Astrocyte of the spinal cord (primary cell): Measurements from ENCODE around the gene PDIA6.
"Not testable (repeated sequence)": the region's sequence is repeated elsewhere in the genome, so short reads cannot be mapped to it uniquely, and the experiment has no call there.

ENCODE experiments used
- DNase-seq: peaks from one replicate; pipeline ENCODE4 v3.0.0; 2011; ENCODE audit warnings: low read depth, low spot score
- H3K4me3 ChIP-seq: 2 replicates; pipeline ENCODE4 v1.5.1; 2011; ENCODE audit warnings: low read depth, mild to moderate bottlenecking, low read length, moderate library complexity
- in situ Hi-C: cut with HindIII; loops from 2 replicates; pipeline ENCODE4 v1.10.0; 2017; ENCODE audit warnings: low sequenced_read_pairs
- TF ChIP-seq, protein P1 (sequence below): IDR thresholded peaks from 2 replicates; pipeline ENCODE4 v1.5.1; 2012; ENCODE audit warnings: low read depth, mild to moderate bottlenecking, low read length, inconsistent platforms

PDIA6 gene

GRCh38 chr2:10820562-10820961 is 8.0 kb upstream of the PDIA6 start:
- H3K4me3 ChIP-seq, result no peak overlapping the region
- TF ChIP-seq, protein P1, sequence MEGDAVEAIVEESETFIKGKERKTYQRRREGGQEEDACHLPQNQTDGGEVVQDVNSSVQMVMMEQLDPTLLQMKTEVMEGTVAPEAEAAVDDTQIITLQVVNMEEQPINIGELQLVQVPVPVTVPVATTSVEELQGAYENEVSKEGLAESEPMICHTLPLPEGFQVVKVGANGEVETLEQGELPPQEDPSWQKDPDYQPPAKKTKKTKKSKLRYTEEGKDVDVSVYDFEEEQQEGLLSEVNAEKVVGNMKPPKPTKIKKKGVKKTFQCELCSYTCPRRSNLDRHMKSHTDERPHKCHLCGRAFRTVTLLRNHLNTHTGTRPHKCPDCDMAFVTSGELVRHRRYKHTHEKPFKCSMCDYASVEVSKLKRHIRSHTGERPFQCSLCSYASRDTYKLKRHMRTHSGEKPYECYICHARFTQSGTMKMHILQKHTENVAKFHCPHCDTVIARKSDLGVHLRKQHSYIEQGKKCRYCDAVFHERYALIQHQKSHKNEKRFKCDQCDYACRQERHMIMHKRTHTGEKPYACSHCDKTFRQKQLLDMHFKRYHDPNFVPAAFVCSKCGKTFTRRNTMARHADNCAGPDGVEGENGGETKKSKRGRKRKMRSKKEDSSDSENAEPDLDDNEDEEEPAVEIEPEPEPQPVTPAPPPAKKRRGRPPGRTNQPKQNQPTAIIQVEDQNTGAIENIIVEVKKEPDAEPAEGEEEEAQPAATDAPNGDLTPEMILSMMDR, result no peak
- in situ Hi-C loops, result no loop called here
- DNase-seq, result no peak

- H3K4me3 ChIP-seq, result no peak overlapping the region
- in situ Hi-C loops, result no loop called here
- TF ChIP-seq, protein P1, result no peak
- no peak for DNase-seq
These were observed 7.2 kb upstream of the PDIA6 start for GRCh38 chr2:10819714-10820314.

DNA sequence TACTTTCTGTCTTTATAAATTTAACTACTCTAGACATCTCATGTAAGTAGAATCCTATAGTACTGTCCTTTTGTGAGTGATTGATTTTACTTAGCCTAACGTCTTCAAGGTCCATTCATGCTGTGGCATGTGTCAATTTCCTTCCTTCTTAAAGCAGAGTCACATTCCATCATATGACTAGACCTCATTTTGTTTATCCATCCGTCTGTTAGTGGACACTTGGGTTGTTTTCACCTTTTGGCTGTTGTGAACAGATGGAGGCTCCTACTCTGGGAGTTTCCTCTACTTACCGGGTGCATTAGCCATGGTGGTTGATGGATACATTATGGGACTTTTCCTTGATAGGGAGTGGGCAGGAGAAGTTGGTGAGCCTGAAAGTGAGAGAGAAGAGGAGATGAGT is 6.4 kb upstream of the PDIA6 start:
- in situ Hi-C loops, result no loop called here
- TF ChIP-seq, protein P1, result no peak

GRCh38 chr2:10818305-10818704 is 5.7 kb upstream of the PDIA6 start:
- H3K4me3 ChIP-seq, DNase-seq, in situ Hi-C loops: not testable (repeated sequence)

More for the DNA sequence above, 6.4 kb upstream of the PDIA6 start:
- no peak for DNase-seq
- H3K4me3 ChIP-seq, result no peak overlapping the region

- no peak for DNase-seq
- H3K4me3 ChIP-seq, result no peak overlapping the region
- in situ Hi-C loops, result no loop called here
- TF ChIP-seq, protein P1, result peak; percentile 65
These were observed 4.8 kb upstream of the PDIA6 start for GRCh38 chr2:10817413-10817812.

- no peak overlapping the region for H3K4me3 ChIP-seq
- in situ Hi-C loops, result no loop called here
- TF ChIP-seq, protein P1, result peak; percentile 23
- DNase-seq, result peak; percentile 5
These were observed 2.2 kb upstream of the PDIA6 start for GRCh38 chr2:10814571-10815331.

GRCh38 chr2:10814142-10814541 is 1.6 kb upstream of the PDIA6 start:
- DNase-seq, result no peak
- TF ChIP-seq, protein P1, result no peak
- no peak overlapping the region for H3K4me3 ChIP-seq
- in situ Hi-C loops, result no loop called here

DNA sequence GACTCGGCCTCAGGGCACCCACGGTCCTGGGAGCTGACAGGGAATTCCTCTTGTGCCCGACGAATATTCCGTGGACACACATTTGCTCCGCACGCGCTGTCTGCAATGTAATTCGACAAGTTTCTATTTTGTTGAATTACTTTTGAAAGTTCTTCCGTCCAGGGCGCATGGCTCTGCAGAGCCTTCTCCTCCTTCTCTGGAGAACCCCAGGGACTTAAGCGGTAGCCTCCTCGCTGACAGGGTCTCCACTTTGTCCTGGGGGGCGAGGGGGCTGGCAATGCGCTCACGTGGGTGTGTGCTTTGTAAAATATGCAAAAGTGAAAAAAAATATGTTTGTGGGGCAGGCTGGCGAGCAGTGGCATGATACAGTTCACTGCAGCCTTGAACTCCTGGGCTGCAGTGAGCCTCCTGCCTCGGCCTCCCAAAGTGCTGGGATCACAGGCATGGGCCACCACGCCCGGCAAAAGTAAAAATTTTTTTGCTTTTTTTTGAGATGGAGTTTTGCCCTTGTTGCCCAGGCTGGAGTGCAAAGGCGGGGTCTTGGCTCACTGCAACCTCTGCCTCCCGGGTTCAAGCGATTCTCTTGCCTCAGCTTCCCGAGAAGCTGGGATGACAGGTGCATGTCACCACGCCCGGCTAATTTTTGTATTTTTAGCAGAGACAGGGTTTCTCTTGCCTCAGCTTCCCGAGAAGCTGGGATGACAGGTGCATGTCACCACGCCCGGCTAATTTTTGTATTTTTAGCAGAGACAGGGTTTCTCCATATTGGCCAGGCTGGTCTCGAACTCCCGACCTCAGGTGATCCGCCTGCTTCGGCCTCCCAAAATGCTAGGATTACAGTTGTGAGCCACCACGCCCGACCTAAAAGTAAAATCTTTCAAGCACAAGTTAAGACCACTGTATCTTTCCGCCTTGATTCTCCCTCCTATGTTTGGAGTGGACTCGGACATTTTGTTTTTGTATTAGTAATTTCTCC is 866 bp upstream of the PDIA6 start:
- DNase-seq, in situ Hi-C loops: not testable (repeated sequence)
- peak overlapping the region; percentile 54 for H3K4me3 ChIP-seq
